GM21390 (cell line): ENCODE measurements around the gene NRIP2.

Experiments
- ATAC-seq: cut with Tn5 transposase; IDR thresholded peaks from one replicate; pipeline ENCODE4 v1.9.1; 2021; ENCODE audit not compliant: unreplicated experiment

NRIP2 gene

GRCh38 chr12:2851931-2852330, 17.1 kb upstream of the NRIP2 start:
- ATAC-seq = no peak

- no peak for ATAC-seq
Observed at GRCh38 chr12:2845280-2845679, 10.4 kb upstream of the NRIP2 start.

- ATAC-seq = no peak
Observed at GRCh38 chr12:2844786-2845185, 10.0 kb upstream of the NRIP2 start.

- ATAC-seq = no peak
Observed at GRCh38 chr12:2842948-2843347, 8.1 kb upstream of the NRIP2 start.

GRCh38 chr12:2841056-2841650, 6.3 kb upstream of the NRIP2 start:
- ATAC-seq = no peak

- ATAC-seq = no peak
Observed at GRCh38 chr12:2836574-2836973, 1.7 kb upstream of the NRIP2 start.

GRCh38 chr12:2835691-2836403, 1.0 kb upstream of the NRIP2 start:
- ATAC-seq = no peak

- ATAC-seq = no peak
Observed at GRCh38 chr12:2833810-2834209, 1.0 kb downstream of the NRIP2 start.

- ATAC-seq = no peak
Observed at GRCh38 chr12:2833327-2833726, 1.5 kb downstream of the NRIP2 start.

- no peak for ATAC-seq
Observed at GRCh38 chr12:2832550-2833127, 2.2 kb downstream of the NRIP2 start.

- no peak for ATAC-seq
Observed at GRCh38 chr12:2829275-2829674, 5.6 kb downstream of the NRIP2 start.

- no peak for ATAC-seq
Observed at GRCh38 chr12:2826721-2827515, 7.9 kb downstream of the NRIP2 start.

- ATAC-seq = no peak
Observed at GRCh38 chr12:2826036-2826435, 8.8 kb downstream of the NRIP2 start.

- no peak for ATAC-seq
Observed at GRCh38 chr12:2825132-2825531, 9.7 kb downstream of the NRIP2 start.

- ATAC-seq = no peak
Observed at GRCh38 chr12:2824541-2824940, 10.3 kb downstream of the NRIP2 start.

- no peak for ATAC-seq
Observed at GRCh38 chr12:2823483-2823882, 11.4 kb downstream of the NRIP2 start.

- ATAC-seq = no peak
Observed at GRCh38 chr12:2820432-2820831, 14.4 kb downstream of the NRIP2 start.

- no peak for ATAC-seq
Observed at GRCh38 chr12:2819810-2820209, 15.0 kb downstream of the NRIP2 start.

- ATAC-seq = peak; percentile 32
Observed at GRCh38 chr12:2813214-2814185, 21.3 kb downstream of the NRIP2 start.
